Fibroblast of skin of left quadriceps (primary cell): ENCODE results near the gene DLGAP1.

Experiments used
- DNase-seq, 2 experiments: peaks; one replicate each; pipeline ENCODE4 v3.0.0-alpha.2; 2013; ENCODE audit warnings: low read depth in 2 of 2

DLGAP1 gene

GRCh38 chr18:3819961-3820360 lies 635.1 kb downstream of the DLGAP1 start:
- DNase-seq: no peak

GRCh38 chr18:3816610-3817363 lies 638.3 kb downstream of the DLGAP1 start:
- peak; percentile 97 for DNase-seq

- DNase-seq: no peak
These were observed 639.1 kb downstream of the DLGAP1 start for GRCh38 chr18:3815991-3816390.

- peak; percentile 53 to 56 for DNase-seq
These were observed 640.3 kb downstream of the DLGAP1 start for GRCh38 chr18:3814816-3815215.

GRCh38 chr18:3810296-3810695 lies 644.8 kb downstream of the DLGAP1 start:
- DNase-seq: no peak

- no peak for DNase-seq
These were observed 645.9 kb downstream of the DLGAP1 start for GRCh38 chr18:3808985-3809780.

- no peak for DNase-seq
These were observed 648.5 kb downstream of the DLGAP1 start for GRCh38 chr18:3806656-3807055.

GRCh38 chr18:3804336-3804735 lies 650.8 kb downstream of the DLGAP1 start:
- DNase-seq: no peak

GRCh38 chr18:3803350-3803749 lies 651.8 kb downstream of the DLGAP1 start:
- no peak for DNase-seq

- DNase-seq: no peak
These were observed 655.6 kb downstream of the DLGAP1 start for GRCh38 chr18:3799515-3799914.

GRCh38 chr18:3798032-3798431 lies 657.1 kb downstream of the DLGAP1 start:
- no peak for DNase-seq

- DNase-seq: no peak
These were observed 658.7 kb downstream of the DLGAP1 start for GRCh38 chr18:3796434-3796833.

- peak; percentile 97 for DNase-seq
These were observed 660.4 kb downstream of the DLGAP1 start for GRCh38 chr18:3794537-3795348.

- DNase-seq: no peak
These were observed 661.6 kb downstream of the DLGAP1 start for GRCh38 chr18:3793545-3793944.

GRCh38 chr18:3793111-3793510 lies 662.0 kb downstream of the DLGAP1 start:
- no peak for DNase-seq

- no peak for DNase-seq
These were observed 662.4 kb downstream of the DLGAP1 start for GRCh38 chr18:3792711-3793110.

- no peak for DNase-seq
These were observed 663.9 kb downstream of the DLGAP1 start for GRCh38 chr18:3791238-3791637.

- DNase-seq: peak; percentile 42 to 55
These were observed 664.4 kb downstream of the DLGAP1 start for GRCh38 chr18:3790703-3791102.

GRCh38 chr18:3789525-3789924 lies 665.6 kb downstream of the DLGAP1 start:
- DNase-seq: no peak

GRCh38 chr18:3784949-3785348 lies 670.2 kb downstream of the DLGAP1 start:
- no peak for DNase-seq

- DNase-seq: peak in 1 of 2 experiments; percentile 6
These were observed 672.2 kb downstream of the DLGAP1 start for GRCh38 chr18:3782901-3783300.

- no peak for DNase-seq
These were observed 677.4 kb downstream of the DLGAP1 start for GRCh38 chr18:3777719-3778118.
